ENCODE measurements around the gene CADPS2.

The CADPS2 gene

GRCh38 chr7:122430710-122431109 is 455.6 kb downstream of the CADPS2 start:
- no peak for DNase-seq

- DNase-seq = no peak
These were observed 456.3 kb downstream of the CADPS2 start for GRCh38 chr7:122429926-122430325.

- no peak for DNase-seq
These were observed 460.5 kb downstream of the CADPS2 start for GRCh38 chr7:122425731-122426130.

- DNase-seq = peak; percentile 43
These were observed 462.7 kb downstream of the CADPS2 start for GRCh38 chr7:122423591-122423990.

- no peak for DNase-seq
These were observed 469.9 kb downstream of the CADPS2 start for GRCh38 chr7:122416336-122416735.

- no peak for DNase-seq
These were observed 470.8 kb downstream of the CADPS2 start for GRCh38 chr7:122415510-122415909.

GRCh38 chr7:122413339-122413738 is 472.9 kb downstream of the CADPS2 start:
- no peak for DNase-seq

GRCh38 chr7:122412883-122413282 is 473.4 kb downstream of the CADPS2 start:
- DNase-seq = no peak

- no peak for DNase-seq
These were observed 473.8 kb downstream of the CADPS2 start for GRCh38 chr7:122412441-122412840.

- DNase-seq = no peak
These were observed 479.1 kb downstream of the CADPS2 start for GRCh38 chr7:122407195-122407594.

- DNase-seq = no peak
These were observed 483.1 kb downstream of the CADPS2 start for GRCh38 chr7:122403113-122403512.

GRCh38 chr7:122402235-122402634 is 484.0 kb downstream of the CADPS2 start:
- DNase-seq = no peak

GRCh38 chr7:122397381-122397780 is 488.9 kb downstream of the CADPS2 start:
- no peak for DNase-seq

- no peak for DNase-seq
These were observed 491.7 kb downstream of the CADPS2 start for GRCh38 chr7:122394512-122394911.

GRCh38 chr7:122384528-122384927 is 501.7 kb downstream of the CADPS2 start:
- no peak for DNase-seq

- DNase-seq = peak; percentile 57
These were observed 502.3 kb downstream of the CADPS2 start for GRCh38 chr7:122383934-122384333.

- no peak for DNase-seq
These were observed 505.3 kb downstream of the CADPS2 start for GRCh38 chr7:122380992-122381391.

- no peak for DNase-seq
These were observed 506.8 kb downstream of the CADPS2 start for GRCh38 chr7:122379491-122379890.

- no peak for DNase-seq
These were observed 516.5 kb downstream of the CADPS2 start for GRCh38 chr7:122369756-122370155.

GRCh38 chr7:122364761-122365280 is 521.4 kb downstream of the CADPS2 start:
- peak; percentile 14 for DNase-seq

- no peak for DNase-seq
These were observed 523.1 kb downstream of the CADPS2 start for GRCh38 chr7:122363144-122363543.

- DNase-seq = no peak
These were observed 523.8 kb downstream of the CADPS2 start for GRCh38 chr7:122362473-122362872.

- DNase-seq = no peak
These were observed 531.6 kb downstream of the CADPS2 start for GRCh38 chr7:122354656-122355055.

GRCh38 chr7:122352454-122352853 is 533.8 kb downstream of the CADPS2 start:
- DNase-seq = no peak

GRCh38 chr7:122350701-122351100 is 535.6 kb downstream of the CADPS2 start:
- DNase-seq = no peak

- no peak for DNase-seq
These were observed 542.0 kb downstream of the CADPS2 start for GRCh38 chr7:122344303-122344620.

Measured in NCI-H2171 (cell line).